GM18870 (cell line): ENCODE data around the gene AFF1.
"Not testable (repeated sequence)": the region's sequence is repeated elsewhere in the genome, so short reads cannot be mapped to it uniquely, and the experiment has no call there.

Source experiments
- ATAC-seq: cut with Tn5 transposase; IDR thresholded peaks from one replicate; pipeline ENCODE4 v1.9.1; 2021; ENCODE audit warnings: moderate library complexity; ENCODE audit not compliant: unreplicated experiment

AFF1 gene

GRCh38 chr4:87033902-87034301 lies 99.1 kb downstream of the AFF1 start:
- ATAC-seq: no peak

- ATAC-seq: no peak
Measured at GRCh38 chr4:87034527-87034926, 99.7 kb downstream of the AFF1 start.

- ATAC-seq: no peak
Measured at GRCh38 chr4:87035881-87036509, 101.2 kb downstream of the AFF1 start.

GRCh38 chr4:87036713-87037112 lies 101.9 kb downstream of the AFF1 start:
- no peak for ATAC-seq

GRCh38 chr4:87037171-87037570 lies 102.4 kb downstream of the AFF1 start:
- ATAC-seq: not testable (repeated sequence)

- ATAC-seq: no peak
Measured at GRCh38 chr4:87037671-87038334, 103.0 kb downstream of the AFF1 start.

DNA sequence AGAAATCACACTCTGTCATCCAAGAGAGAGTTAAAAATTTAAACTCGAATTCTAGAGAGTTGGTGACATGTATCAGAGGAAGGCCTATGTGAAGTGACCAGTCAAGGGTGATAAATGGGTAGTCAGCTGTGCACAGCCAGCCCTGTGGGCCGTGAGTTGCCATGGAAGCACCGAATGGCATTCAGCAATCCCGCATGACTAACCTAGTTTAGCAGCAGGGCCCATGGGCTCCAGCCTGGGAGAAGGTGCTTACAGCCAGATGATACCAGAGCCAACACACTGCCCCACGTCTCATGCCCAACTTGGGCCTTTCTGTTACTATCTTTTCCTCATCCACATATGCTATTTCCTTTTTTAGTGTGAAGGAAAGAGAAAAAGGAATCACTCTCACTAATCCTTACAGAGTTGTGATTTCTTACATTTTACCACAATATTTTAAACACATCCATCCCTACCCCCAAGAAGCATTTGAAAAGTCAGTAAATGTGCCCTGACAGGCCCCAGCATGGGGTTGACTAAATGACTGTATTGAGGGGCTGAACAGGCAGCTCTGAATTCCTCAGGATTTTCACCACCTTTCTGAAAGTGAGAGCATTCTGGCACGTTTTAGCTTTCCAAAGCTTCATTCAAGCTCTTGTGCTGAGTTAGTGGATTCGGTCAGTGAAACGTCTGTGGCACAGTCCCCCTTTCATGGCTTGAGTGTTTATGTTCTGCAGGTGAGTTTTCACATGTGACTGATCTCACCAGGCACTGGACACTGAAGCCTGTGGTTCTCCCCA lies 104.2 kb downstream of the AFF1 start:
- ATAC-seq: peak; percentile 63

GRCh38 chr4:87041141-87041540 lies 106.3 kb downstream of the AFF1 start:
- no peak for ATAC-seq

DNA sequence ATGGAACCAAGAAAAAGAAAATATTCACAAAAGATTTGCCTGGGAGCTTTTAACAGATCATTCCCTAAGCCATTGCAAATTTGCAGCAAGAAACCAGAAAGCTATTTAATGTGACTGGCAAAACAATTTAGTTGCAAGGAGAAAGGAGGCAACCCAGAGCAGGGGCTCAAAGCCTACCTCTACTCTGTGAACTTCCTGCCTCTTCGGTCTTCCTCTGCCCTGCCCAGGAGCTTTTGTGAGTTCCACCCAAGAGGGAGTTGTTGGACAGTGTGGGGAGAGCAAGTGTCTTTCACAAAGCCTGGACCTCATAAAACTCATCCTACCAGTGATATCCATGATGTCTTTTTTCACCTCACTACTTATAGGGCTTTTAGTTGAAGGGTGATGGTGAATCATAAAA lies 107.4 kb downstream of the AFF1 start:
- no peak for ATAC-seq

GRCh38 chr4:87042986-87043820 lies 108.4 kb downstream of the AFF1 start:
- ATAC-seq: no peak

DNA sequence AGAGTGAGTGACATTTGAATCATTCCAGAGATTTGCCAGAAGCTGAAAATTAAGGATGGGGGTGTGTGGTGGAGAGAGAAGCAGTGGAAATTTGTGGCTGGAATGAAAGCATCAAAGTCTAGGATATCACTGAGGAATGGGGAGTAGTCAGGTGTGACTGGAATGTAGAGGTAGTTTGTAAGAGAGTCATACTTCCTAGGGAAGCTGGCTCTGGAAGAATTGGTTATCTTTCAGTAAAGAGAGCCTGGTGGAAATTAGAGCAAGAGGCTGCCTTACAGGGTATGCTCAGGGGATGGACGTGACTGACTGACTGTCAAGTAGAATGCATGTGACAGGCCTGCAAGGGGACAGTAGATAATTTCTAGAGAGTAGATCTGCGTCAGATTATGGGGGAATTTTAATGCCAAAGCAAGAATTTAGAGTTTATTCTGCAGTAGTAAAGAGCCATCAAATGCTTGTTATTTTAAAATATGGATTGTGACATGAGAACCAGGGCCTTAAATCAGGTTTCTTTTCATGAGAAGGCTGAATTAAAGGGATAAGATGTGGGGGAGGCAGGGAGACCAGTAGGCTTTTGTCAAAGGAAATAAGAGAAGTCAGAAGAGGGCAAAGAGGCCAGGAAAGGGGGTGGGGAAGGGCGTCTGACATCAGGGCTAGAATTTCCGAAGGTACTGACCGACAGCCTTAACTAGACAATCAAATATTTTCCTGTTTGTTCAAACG lies 109.9 kb downstream of the AFF1 start:
- no peak for ATAC-seq

DNA sequence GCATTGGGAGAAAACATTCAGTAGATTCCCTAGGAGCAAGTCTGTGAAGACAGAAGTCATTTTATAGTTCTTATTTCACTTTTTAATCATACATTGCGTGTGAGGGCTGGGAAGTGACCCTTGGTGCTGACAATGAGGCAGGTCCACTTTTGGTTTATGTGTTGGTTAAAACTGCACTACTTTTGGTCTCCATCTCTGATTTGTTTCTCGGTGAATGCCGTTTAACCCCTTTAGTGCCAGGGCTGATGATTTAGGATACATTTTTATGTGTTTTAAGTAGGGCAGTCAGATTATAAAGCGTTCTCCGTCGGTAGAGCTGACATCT lies 110.4 kb downstream of the AFF1 start:
- ATAC-seq: no peak

DNA sequence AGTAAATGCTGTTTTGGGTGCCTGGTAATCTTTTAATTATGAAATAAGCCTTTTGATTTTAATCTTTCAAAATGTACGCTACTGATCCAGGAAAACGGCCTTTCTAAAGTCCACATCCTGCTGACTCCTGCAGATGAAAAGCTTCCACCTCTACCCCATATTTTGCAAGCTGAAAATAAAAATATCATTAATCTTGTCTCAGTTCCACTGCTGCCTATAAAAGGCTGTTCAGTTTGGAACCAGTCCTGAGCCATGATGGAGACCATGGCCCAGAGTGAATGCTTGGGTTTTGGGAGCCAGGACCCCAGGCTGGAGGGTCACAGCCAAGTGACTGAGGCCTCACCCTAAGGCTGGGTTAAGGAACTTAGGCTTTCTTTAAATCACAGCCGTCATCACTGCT lies 110.8 kb downstream of the AFF1 start:
- no peak for ATAC-seq

DNA sequence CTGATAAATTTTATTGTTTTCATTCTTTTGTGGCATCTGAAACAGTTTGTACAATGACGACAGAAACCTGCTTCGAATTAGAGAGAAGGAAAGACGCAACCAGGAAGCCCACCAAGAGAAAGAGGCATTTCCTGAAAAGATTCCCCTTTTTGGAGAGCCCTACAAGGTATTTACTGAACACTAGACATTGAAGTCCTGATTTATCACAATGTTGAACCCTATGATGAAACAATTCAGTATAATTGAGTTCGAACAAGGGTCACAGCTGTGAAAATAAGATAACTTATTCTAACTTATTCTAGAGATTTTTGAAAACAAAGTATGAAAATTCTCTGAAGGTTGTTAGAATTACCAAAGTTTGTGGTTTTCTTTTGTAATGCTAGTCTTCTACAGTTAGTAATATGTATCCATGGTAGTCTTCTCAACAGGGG lies 111.3 kb downstream of the AFF1 start:
- no peak for ATAC-seq

DNA sequence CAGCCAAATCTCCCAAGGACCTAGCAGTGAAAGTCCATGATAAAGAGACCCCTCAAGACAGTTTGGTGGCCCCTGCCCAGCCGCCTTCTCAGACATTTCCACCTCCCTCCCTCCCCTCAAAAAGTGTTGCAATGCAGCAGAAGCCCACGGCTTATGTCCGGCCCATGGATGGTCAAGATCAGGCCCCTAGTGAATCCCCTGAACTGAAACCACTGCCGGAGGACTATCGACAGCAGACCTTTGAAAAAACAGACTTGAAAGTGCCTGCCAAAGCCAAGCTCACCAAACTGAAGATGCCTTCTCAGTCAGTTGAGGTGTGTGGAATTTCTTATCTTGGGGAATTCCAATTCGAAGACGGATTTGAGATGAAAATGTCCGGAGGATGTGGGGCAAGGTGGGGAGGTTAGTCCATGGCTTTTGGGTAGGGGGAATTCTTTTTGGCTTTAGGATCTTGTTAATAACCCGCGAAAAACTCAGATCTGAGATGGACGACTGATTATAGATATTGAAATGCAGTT lies 112.5 kb downstream of the AFF1 start:
- ATAC-seq: no peak

DNA sequence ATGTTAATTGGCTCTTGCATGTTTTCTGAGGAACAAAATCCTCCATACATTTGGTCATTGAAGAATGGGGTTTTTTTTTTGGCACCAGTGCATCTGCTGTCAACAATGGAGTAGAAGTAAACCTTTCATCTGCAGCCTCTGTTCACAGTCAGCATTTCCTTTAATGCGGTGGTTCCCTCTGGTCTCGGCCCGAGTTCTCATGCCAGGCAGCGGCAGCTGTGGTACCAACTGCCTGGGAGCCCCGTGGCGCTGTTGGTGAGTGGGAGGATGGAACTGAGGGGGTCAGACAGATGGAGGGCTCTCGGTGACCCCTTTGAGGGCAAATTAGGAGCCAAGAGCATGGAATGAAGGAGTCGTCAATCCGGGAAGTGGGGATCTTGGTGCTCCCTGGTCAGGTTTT lies 114.7 kb downstream of the AFF1 start:
- ATAC-seq: no peak

DNA sequence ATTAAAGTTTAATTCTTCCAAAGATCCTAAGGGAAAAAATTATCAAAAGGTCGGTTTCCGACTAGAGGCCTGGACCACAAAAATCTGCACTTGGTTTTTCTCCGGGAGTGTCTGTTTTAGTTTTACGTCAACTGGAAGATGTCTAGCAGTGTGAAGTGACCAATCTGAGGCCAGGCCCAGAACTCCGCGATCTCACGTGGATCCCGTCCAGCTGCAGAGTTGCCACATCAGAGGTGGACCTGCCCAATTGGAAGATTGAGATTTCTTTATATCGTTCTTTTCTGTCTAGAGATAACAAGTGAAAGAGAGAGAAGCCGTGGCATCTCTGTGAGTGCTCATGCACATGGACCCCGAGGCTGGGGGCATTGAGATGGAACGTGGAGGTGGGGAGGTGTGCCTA lies 115.8 kb downstream of the AFF1 start:
- ATAC-seq: no peak

DNA sequence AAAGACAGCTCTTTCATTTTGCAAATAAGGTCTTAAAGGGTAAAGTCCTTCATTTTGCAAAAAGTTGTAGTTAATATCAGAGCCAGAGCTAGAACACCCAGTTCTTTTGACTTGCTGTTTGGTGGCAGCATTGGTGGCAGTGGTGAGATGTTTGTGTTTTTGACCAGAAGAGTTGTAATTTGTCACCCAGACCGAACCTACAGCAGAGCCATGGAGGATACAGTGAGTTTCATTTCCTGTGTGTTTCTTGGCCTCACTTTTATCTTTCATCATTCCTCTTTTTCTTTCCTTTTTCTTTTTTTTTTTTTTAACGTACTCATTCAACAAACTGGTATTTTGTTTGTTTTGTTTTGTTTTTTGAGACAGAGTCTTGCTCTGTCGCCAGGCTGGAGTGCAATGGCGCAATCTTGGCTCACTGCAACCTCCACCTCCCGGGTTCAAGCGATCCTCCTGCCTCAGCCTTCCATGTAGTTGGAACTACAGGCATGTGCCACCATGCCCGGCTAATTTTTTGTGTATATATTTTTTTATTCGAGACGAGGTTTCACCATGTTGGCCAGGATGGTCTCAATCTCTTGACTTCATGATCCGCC lies 116.4 kb downstream of the AFF1 start:
- no peak for ATAC-seq

GRCh38 chr4:87052615-87053014 lies 117.8 kb downstream of the AFF1 start:
- no peak for ATAC-seq

DNA sequence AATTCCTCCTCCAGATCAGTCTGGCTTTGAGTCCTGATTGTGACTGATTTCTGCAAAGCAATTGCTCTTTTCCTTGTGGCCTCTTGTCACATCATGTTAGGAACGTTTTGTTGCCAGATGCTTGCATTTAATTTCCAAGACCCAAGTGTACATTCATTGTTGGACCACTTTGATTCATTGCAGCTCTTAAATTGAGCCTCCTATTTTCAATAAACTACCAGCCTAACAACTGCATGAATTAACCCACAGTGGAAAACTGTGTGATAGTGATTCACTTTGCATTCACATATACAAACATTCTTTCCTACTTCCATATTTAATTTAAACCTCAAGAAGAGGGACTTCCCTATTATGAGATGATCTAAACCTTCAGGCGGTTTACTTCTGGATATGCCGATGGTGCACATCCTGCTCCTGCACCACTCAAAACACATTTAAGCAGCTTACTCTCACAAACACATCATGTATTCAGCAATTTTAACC lies 118.4 kb downstream of the AFF1 start:
- ATAC-seq: no peak
